ENCODE measurements around the gene PDE3B. TPM values are rescaled to one million over a fixed set of nuclear protein-coding genes. Genes with fewer than 3 reads are reported as not detected.

Gene PDE3B
- total RNA-seq, 1 experiment from 2014 or later: 6.7 TPM

DNA sequence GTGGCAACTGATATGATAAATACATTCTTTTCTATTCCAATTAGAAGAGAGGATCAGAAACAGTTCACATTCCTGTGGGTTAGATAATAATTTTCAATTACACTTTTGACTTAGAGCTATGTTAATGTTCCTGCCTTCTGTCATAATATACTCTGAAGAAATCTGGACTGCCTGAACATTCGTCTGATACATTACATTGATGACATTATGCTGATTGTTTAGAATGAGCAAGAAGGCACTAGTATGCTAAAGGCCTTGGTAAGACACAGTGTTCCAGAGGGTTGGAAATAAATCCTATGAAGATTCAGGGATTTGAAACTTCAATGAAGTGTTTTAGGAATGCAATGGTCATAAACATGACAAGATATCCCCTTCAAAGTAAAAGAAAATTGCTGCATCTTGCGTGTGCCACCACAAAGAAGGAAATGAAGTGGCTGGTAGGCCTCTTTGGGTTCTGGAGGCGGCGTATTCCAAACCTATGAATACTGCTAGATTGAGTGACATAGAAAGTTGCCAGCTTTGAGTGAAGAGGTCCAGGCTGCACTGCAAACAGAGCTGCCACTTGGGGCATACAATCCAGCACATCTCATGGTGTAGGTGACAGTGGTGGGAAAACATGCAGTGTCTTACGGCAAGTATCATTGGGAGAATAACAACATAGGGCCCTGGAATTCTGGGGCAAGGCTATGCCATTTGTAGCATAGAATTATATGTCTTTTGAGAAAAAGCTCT, 21.2 kb upstream of the PDE3B start:
- TF ChIP-seq MAX (IDR thresholded peaks at IDR 0.05) (no peak), CTCF (IDR thresholded peaks at IDR 0.05 in 2 of 3, conservative IDR thresholded peaks at IDR 0.05 in 1 of 3; ENCODE audit: borderline replicate concordance in 1 of 3, insufficient read depth in 1 of 3, low read depth in 2 of 3, low read length in 2 of 3) (no peak), CEBPB (IDR thresholded peaks at IDR 0.05; ENCODE audit: low read depth) (no peak), FOSL1 (IDR thresholded peaks at IDR 0.05; ENCODE audit: low read depth) (no peak), JUND (IDR thresholded peaks at IDR 0.05) (no peak), REST (IDR thresholded peaks at IDR 0.05; ENCODE audit: low read depth) (no peak)
- ChIA-PET RAD21 (ENCODE audit: low non-redundant PET in 1 of 2, low total read pairs in 2 of 2, uncharacterized antibody in 2 of 2, unreplicated experiment in 2 of 2) (no interaction called here), CTCF (interaction anchor here (1.5 to 1.6 kb wide), 2 partner anchors 168 to 285 kb away, joined by 3 to 8 read pairs; no protein-coding TSS in a partner anchor), POLR2A (no interaction called here)
- Histone ChIP-seq H3K27ac (ENCODE audit: low read depth, low read length) (no peak overlapping the region), H3K79me2 (ENCODE audit: insufficient read depth, low read length) (no peaks in the 10 kb centered on the region), H3K4me2 (ENCODE audit: low read length) (no peak overlapping the region), H3K9ac (ENCODE audit: low read length) (no peak overlapping the region), H4K20me1 (ENCODE audit: insufficient read depth) (no peaks in the 10 kb centered on the region), H3K4me3 (replicated peaks in 1 of 2; ENCODE audit: low read depth in 1 of 2, low read length in 2 of 2) (no peak overlapping the region), H3K36me3 (ENCODE audit: control insufficient read depth in 1 of 2, insufficient read depth in 2 of 2, low read length in 2 of 2) (no peaks in the 10 kb centered on the region), H2AFZ (ENCODE audit: low read depth, low read length, poor library complexity, severe bottlenecking) (no peak overlapping the region), H3K4me1 (ENCODE audit: control insufficient read depth in 1 of 2, insufficient read depth in 2 of 2, low read length in 2 of 2) (no peaks in the 10 kb centered on the region), H3K9me2 (ENCODE audit: insufficient read depth) (no peaks in the 10 kb centered on the region), H3K27me3 (ENCODE audit: insufficient read depth, low read length) (no peaks in the 10 kb centered on the region), H3K9me3 (ENCODE audit: control insufficient read depth in 1 of 2, insufficient read depth in 1 of 2, low read depth in 1 of 2, low read length in 2 of 2) (no peaks in the 10 kb centered on the region)
- ATAC-seq: no peak
- no TSS peak for BruUV-seq (replicated peaks)
- intact Hi-C loops (cut with micrococcal nuclease): no loop called here
- DNase-seq (ENCODE audit: low read depth, low spot score): no peak
